ENCODE measurements around the gene ARSB. TPM values are rescaled to one million over a fixed set of nuclear protein-coding genes. Genes with fewer than 3 reads are reported as not detected.

Gene ARSB
- total RNA-seq, 4 donors from 2014 or later, result 1.2 to 8.8 (median 7.1) TPM

DNA sequence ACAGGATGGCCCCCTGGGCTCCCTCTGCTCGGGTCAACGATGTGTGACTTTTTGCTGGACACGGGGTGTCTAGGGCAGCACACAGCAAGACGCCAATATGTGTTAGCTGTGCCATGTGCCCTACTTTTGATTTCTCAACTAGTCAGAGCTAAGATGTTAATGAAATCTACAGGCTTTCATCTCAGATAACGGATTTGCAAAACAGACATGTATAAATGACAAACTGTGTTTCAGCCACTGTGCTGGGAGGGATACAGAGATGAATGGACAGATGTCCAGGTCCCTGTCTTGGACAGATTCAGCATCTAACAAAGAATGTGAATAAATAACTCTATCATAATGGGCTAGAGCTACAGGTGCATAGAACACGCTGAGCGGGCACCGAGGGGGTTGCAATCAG, 176.3 kb downstream of the ARSB start:
- peaks cover 0 to 4% (median 0%) of the 10 kb centered on the region in 3 donors for H3K4me1 ChIP-seq
- DNase-seq, result no peak
- no peak overlapping the region for H3K4me3 ChIP-seq
- H3K27ac ChIP-seq, result no peak overlapping the region
- TF ChIP-seq, protein P1, sequence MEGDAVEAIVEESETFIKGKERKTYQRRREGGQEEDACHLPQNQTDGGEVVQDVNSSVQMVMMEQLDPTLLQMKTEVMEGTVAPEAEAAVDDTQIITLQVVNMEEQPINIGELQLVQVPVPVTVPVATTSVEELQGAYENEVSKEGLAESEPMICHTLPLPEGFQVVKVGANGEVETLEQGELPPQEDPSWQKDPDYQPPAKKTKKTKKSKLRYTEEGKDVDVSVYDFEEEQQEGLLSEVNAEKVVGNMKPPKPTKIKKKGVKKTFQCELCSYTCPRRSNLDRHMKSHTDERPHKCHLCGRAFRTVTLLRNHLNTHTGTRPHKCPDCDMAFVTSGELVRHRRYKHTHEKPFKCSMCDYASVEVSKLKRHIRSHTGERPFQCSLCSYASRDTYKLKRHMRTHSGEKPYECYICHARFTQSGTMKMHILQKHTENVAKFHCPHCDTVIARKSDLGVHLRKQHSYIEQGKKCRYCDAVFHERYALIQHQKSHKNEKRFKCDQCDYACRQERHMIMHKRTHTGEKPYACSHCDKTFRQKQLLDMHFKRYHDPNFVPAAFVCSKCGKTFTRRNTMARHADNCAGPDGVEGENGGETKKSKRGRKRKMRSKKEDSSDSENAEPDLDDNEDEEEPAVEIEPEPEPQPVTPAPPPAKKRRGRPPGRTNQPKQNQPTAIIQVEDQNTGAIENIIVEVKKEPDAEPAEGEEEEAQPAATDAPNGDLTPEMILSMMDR (IDR thresholded peaks at IDR 0.05), result no peak
- TF ChIP-seq POLR2A (IDR thresholded peaks at IDR 0.05), result no peak
- H3K36me3 ChIP-seq, result no peaks in the 10 kb centered on the region
- 81 to 90% methylated on average over 4 to 5 of the region's 8 CpGs for WGBS, 2 donors
- H3K9me3 ChIP-seq, result no peaks in the 10 kb centered on the region
- intact Hi-C loops (cut with DNase I), result no loop called here
- no peaks in the 10 kb centered on the region for H3K27me3 ChIP-seq

DNA sequence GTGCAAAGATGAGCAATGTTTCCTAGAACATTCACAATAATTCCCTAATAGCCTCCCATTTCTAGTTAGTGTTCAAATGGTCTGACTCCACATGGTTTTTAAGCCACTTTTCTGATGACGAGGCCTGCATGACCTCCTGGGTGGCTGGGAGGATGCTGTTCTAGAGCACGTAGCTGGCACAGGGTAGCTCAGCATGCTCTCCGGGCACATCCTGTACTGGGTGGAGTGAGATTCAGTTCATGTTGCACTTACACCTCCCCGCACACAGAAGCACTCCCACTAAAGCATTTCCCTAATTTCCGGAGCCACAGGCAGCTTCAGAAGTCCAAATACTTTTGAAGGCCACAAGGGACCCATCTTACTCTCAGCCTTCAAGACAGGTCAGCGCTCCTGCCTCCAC, 176.7 kb downstream of the ARSB start:
- Histone ChIP-seq H3K4me3 (no peak overlapping the region), H3K36me3 (no peaks in the 10 kb centered on the region), H3K4me1 (peaks cover 0 to 6% (median 0%) of the 10 kb centered on the region in 3 donors), H3K27me3 (no peaks in the 10 kb centered on the region), H3K27ac (no peak overlapping the region), H3K9me3 (no peaks in the 10 kb centered on the region)
- no peak for DNase-seq
- intact Hi-C loops (cut with DNase I), result no loop called here
- no peak for TF ChIP-seq POLR2A (IDR thresholded peaks at IDR 0.05)
- TF ChIP-seq, protein P1 (IDR thresholded peaks at IDR 0.05), result no peak
- WGBS, 2 donors, result 81 to 92% methylated on average over 3 to 6 of the region's 6 CpGs

DNA sequence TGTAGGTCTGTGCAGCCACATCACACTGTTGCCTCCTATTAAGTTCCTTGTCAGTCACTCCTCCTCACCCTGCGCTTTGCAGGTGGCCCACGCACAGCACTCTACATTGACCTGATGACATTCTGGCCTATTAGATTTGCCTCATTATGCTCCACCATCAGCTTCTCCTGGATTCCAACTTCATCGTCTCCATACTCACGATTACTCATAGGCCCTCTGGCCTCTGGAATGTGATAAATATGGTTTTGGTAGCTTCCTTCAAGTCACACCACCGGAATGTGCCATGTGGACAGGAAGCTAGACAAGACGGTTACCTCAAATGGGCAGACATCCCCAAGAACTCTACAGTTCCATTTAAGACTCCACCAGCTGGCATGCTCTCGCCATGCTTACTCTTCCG, 178.6 kb downstream of the ARSB start:
- intact Hi-C loops (cut with DNase I), result no loop called here
- Histone ChIP-seq H3K27me3 (no peaks in the 10 kb centered on the region), H3K27ac (no peak overlapping the region), H3K36me3 (no peaks in the 10 kb centered on the region), H3K4me1 (peaks cover 0 to 6% (median 3%) of the 10 kb centered on the region in 3 donors), H3K4me3 (no peak overlapping the region), H3K9me3 (peaks cover 0 to 2% (median 0%) of the 10 kb centered on the region in 3 donors)
- TF ChIP-seq, protein P1 (IDR thresholded peaks at IDR 0.05), result no peak
- TF ChIP-seq POLR2A (IDR thresholded peaks at IDR 0.05), result no peak
- DNase-seq, result no peak
- WGBS, 2 donors, result 79 to 88% methylated on average over 6 to 7 of the region's 8 CpGs

DNA sequence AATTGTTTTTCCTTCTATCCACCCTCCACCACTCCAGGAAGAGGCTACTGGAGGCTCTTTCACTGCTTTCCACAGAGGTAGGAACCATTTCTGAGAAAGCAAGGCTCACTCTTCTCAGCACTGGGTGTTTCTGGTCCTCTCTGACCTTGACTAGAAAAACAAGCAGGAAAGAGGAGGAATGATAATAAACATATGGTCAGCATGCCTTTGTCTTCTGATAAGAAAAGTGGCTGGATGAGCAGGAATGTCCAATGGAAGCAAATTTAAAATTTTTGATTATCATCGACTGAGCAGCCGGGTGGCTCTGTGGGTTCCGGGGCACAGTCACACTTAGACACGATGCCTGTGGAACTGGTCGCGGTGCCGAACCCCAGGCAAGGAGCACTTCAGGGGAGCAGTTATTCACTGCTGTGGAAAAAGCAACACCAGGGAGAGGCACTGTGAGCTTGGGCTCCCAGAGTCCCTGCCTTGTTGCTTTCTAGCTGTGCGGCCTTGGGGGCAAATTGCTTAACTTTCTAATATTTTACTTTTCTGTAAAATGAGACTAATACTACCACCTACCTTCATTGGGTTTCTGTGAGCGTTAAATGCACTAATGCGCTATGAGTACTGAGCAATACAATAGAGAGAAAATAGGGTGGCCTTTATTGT, 179.5 kb downstream of the ARSB start:
- no peak for DNase-seq
- no peak for TF ChIP-seq POLR2A (IDR thresholded peaks at IDR 0.05)
- TF ChIP-seq, protein P1 (IDR thresholded peaks at IDR 0.05), result no peak
- Histone ChIP-seq H3K27ac (no peak overlapping the region), H3K4me3 (no peak overlapping the region), H3K36me3 (no peaks in the 10 kb centered on the region), H3K9me3 (peaks cover 0 to 10% (median 0%) of the 10 kb centered on the region in 3 donors), H3K27me3 (no peaks in the 10 kb centered on the region), H3K4me1 (peaks cover 0 to 6% (median 3%) of the 10 kb centered on the region in 3 donors)
- intact Hi-C loops (cut with DNase I), result no loop called here
- 95% methylated on average over 5 to 10 of the region's 10 CpGs for WGBS, 2 donors

DNA sequence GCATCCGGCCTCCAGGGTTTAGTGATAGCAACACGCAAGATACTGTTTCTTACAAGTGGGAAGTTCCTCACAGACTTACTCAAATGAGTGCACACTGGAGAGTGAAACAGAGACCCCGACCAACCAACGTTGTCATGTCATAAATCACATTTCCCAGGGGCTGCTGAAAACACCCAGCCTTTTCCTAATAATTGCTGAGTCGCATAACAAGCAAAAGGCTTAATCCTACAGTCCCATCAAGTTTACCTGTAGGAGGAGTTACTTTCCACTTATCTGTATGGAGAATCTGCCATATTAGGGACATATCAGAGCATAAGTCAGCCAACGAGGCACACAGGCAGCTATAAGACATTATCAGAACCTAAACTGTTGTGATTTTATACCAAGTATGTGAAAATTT, 180.1 kb downstream of the ARSB start:
- Histone ChIP-seq H3K27me3 (no peaks in the 10 kb centered on the region), H3K36me3 (no peaks in the 10 kb centered on the region), H3K9me3 (peaks cover 0 to 10% (median 0%) of the 10 kb centered on the region in 3 donors), H3K27ac (no peak overlapping the region), H3K4me1 (peaks cover 0 to 6% (median 3%) of the 10 kb centered on the region in 3 donors), H3K4me3 (no peak overlapping the region)
- 90% methylated on average over 5 to 6 of the region's 6 CpGs for WGBS, 2 donors
- DNase-seq, result no peak
- TF ChIP-seq, protein P1 (IDR thresholded peaks at IDR 0.05), result no peak
- no peak for TF ChIP-seq POLR2A (IDR thresholded peaks at IDR 0.05)
- intact Hi-C loops (cut with DNase I), result no loop called here
